ENCODE measurements around the gene REPIN1.

GRCh38 chr7:150420242-150420641 is 51.6 kb downstream of the REPIN1 start:
- TF ChIP-seq, protein P1, sequence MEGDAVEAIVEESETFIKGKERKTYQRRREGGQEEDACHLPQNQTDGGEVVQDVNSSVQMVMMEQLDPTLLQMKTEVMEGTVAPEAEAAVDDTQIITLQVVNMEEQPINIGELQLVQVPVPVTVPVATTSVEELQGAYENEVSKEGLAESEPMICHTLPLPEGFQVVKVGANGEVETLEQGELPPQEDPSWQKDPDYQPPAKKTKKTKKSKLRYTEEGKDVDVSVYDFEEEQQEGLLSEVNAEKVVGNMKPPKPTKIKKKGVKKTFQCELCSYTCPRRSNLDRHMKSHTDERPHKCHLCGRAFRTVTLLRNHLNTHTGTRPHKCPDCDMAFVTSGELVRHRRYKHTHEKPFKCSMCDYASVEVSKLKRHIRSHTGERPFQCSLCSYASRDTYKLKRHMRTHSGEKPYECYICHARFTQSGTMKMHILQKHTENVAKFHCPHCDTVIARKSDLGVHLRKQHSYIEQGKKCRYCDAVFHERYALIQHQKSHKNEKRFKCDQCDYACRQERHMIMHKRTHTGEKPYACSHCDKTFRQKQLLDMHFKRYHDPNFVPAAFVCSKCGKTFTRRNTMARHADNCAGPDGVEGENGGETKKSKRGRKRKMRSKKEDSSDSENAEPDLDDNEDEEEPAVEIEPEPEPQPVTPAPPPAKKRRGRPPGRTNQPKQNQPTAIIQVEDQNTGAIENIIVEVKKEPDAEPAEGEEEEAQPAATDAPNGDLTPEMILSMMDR (conservative IDR thresholded peaks at IDR 0.05; ENCODE audit: low read length), result no peak
- TF ChIP-seq EZH2phosphoT487 (IDR thresholded peaks at IDR 0.05; ENCODE audit: borderline replicate concordance), result no peak

All from Loucy (cell line).